ENCODE data around the gene MFAP3L.

DNA sequence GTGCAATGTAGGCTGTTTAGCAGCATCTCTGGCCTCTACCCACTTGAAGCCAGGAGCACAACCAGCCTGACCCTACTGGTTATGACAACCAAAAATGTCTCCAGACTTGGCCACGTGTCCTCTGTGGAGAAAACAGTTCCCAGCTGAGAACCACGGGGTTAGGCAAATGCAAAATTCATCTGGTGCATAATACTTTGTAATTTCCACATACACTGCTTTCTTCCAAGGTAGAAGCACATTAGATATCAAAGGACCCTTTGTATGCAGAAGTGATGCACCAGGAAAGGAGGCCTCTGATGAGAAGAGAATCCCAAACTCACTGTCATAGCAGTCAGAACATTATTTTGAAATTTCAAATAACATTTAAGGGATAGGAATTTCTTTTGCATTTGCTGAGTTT is 26.3 kb downstream of the MFAP3L start:
- no peak for TF ChIP-seq POLR2A (IDR thresholded peaks at IDR 0.05)
- TF ChIP-seq, protein P1, sequence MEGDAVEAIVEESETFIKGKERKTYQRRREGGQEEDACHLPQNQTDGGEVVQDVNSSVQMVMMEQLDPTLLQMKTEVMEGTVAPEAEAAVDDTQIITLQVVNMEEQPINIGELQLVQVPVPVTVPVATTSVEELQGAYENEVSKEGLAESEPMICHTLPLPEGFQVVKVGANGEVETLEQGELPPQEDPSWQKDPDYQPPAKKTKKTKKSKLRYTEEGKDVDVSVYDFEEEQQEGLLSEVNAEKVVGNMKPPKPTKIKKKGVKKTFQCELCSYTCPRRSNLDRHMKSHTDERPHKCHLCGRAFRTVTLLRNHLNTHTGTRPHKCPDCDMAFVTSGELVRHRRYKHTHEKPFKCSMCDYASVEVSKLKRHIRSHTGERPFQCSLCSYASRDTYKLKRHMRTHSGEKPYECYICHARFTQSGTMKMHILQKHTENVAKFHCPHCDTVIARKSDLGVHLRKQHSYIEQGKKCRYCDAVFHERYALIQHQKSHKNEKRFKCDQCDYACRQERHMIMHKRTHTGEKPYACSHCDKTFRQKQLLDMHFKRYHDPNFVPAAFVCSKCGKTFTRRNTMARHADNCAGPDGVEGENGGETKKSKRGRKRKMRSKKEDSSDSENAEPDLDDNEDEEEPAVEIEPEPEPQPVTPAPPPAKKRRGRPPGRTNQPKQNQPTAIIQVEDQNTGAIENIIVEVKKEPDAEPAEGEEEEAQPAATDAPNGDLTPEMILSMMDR (IDR thresholded peaks at IDR 0.05), result no peak

Measured in stomach (tissue), 4 donors.